Bone marrow (tissue), 2 donors: ENCODE measurements around the gene GNAI2.

Source experiments
- DNase-seq, 2 donors: peaks; one replicate each; lab custom pipeline; 2025; lab: John Stamatoyannopoulos, UW

GNAI2 gene

GRCh38 chr3:50235716-50236483 lies at the start of gene GNAI2:
GNAI2 (plus strand) TSS chr3:50236204; CDS start chr3:50236336, 132 bp downstream.
- DNase-seq, result peak; percentile 98 to 100

- DNase-seq, result no peak
Measured at GRCh38 chr3:50187750-50188149, 48.3 kb upstream of the GNAI2 start.

DNA sequence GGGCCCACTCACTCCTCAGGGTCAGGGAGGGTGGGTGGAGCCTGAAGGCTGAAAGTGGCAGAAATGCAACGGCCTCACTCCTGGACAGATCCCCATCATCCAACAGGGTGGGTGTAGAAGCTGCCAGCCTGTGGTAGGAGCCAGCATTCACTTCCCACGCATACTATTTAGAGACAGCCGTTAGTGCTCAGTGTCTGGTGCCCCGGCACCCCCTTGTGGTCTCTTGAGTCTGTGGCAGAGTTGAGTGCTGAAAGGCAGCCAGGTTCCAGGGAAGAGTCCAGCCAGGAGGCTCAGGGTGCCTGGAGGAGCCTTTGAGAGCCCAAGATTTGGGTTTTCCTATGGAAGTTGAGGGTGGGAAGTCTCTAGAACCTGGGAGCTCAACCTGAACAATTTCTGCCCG lies 46.7 kb upstream of the GNAI2 start:
- DNase-seq, result peak in 1 of 2 donors; percentile 33

GRCh38 chr3:50189989-50190388 lies 46.0 kb upstream of the GNAI2 start:
- no peak for DNase-seq

- DNase-seq, result no peak
Measured at GRCh38 chr3:50190936-50191660, 44.9 kb upstream of the GNAI2 start, which contains the start of gene GNAT1. GNAT1 (plus strand) TSS chr3:50191610; CDS start chr3:50191726, 116 bp downstream.

GRCh38 chr3:50192124-50192523 lies 43.9 kb upstream of the GNAI2 start:
- no peak for DNase-seq

GRCh38 chr3:50192689-50193141 lies 43.3 kb upstream of the GNAI2 start:
- DNase-seq, result peak; percentile 36 to 52

DNA sequence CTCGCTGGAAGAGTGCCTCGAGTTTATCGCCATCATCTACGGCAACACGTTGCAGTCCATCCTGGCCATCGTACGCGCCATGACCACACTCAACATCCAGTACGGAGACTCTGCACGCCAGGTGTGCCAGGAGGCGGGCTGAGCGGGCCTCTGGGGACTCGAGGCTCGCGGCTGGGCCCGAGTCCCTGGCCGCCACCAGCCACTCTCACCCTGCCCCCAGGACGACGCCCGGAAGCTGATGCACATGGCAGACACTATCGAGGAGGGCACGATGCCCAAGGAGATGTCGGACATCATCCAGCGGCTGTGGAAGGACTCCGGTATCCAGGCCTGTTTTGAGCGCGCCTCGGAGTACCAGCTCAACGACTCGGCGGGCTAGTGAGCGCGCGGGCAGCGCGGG lies 42.7 kb upstream of the GNAI2 start:
- DNase-seq, result no peak

DNA sequence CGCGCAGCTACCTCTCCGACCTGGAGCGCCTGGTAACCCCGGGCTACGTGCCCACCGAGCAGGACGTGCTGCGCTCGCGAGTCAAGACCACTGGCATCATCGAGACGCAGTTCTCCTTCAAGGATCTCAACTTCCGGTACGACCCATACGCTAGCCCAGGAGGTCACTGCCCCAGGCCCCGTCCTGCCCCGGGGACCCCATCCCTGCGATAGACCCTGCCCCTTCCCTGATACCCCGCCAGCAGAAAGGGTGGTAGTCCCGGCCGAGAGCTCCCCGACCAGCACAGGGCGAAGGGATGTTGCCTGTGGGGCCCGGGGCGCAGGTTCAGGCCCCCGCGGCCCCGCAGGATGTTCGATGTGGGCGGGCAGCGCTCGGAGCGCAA lies 42.3 kb upstream of the GNAI2 start:
- DNase-seq, result no peak

GRCh38 chr3:50194128-50194902 lies 41.7 kb upstream of the GNAI2 start:
- DNase-seq, result peak in 1 of 2 donors; percentile 25

DNA sequence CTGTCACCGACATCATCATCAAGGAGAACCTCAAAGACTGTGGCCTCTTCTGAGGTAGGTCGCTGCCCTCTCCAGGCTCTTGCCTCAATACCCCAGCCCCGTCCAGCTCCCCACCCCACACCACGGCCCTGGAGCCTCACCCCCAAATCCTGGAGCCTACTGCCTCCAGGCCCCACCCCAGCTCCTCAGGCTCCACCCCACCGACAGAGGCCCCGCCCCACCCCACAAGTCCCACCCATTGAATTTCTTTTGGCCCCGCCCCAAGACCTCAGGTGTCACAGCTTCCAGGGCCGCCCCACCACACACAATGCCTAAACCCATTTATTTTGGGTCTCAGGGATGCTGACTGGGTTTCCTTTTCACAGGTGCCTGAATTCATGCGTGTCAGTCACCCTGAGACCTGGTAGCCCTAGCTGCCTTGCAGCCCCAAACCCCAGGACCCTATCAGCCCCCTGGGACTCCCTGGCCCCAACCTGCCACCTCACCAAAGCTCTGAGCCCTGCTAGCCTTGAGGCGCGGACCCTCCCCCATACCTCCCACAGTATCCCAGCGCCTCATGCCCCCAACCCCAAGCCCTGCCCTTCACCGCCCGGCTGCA lies 41.0 kb upstream of the GNAI2 start:
- DNase-seq, result no peak

DNA sequence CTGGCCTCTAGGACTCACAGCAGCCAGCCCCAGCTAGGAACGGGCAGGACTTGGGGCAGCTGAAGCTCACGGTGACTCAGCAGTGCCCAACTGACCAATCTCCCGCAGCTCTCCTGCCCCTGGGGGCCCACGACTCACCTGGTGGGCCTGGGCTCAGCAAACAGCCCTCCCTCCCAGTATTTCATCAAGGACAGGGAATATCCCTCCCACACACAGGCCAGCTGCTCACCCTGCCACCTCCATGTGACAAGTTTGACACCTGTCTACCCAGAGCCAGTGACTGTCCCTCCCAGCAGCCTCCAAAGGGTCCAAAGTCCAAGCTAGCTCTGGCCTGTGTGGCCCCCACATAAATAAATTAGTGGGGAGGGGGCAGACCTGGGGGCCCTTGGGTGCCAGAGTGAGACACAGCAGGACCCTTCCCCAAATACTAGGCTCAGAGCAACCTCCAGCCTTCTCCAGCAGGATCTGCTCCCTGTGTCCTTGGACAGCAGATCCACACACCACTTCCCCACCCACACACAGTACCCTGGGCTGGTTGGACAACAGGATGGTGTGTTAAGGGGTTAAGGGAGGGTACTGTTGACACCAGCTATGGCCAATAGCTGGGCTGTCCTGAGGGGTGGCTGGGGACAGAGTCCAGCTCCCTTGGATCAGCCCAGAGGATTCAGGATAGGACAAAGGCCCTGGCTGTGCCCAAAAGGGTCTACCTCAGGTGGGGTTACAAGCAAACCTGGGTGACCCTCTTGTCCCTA lies 40.3 kb upstream of the GNAI2 start:
- no peak for DNase-seq

- no peak for DNase-seq
Measured at GRCh38 chr3:50196253-50196801, 39.7 kb upstream of the GNAI2 start.

- no peak for DNase-seq
Measured at GRCh38 chr3:50201573-50202315, 34.3 kb upstream of the GNAI2 start.

DNA sequence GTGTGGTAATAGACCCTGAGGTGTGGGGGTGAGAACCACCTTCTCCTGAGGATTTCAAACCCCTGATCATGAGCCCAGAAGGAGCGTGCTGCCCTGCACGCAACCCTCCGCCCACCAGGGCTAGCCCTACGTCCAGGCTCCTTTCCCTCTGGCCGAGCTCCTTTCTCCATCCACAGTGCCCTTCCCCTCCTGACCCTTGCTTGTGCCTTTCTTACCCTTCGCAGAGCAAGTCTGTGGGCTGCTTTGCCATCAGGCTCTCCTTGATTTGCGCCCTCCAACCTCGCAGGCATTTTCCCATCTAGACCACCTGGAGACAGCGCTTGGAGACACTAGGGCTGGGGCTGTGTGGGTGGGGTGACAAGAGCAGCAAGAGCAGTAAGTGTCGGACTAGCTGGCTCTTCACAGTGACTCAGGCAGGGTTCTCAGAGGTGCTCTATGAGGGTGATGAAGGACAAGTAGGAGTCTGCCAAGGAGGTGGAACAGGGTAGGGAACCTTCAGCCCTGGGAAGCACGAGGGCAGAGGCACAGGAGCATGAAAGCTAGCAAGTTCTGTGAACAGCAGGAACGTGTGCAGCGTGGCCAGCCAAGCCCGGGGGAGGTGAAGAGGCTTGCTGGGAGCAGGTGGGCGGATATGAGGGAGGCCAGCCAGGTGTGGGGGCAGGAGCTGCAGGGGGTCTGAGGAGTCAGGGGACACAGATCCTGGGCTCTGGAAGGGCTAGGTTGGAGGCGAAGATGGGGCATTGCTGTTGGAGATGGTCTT lies 33.5 kb upstream of the GNAI2 start:
- DNase-seq, result no peak

DNA sequence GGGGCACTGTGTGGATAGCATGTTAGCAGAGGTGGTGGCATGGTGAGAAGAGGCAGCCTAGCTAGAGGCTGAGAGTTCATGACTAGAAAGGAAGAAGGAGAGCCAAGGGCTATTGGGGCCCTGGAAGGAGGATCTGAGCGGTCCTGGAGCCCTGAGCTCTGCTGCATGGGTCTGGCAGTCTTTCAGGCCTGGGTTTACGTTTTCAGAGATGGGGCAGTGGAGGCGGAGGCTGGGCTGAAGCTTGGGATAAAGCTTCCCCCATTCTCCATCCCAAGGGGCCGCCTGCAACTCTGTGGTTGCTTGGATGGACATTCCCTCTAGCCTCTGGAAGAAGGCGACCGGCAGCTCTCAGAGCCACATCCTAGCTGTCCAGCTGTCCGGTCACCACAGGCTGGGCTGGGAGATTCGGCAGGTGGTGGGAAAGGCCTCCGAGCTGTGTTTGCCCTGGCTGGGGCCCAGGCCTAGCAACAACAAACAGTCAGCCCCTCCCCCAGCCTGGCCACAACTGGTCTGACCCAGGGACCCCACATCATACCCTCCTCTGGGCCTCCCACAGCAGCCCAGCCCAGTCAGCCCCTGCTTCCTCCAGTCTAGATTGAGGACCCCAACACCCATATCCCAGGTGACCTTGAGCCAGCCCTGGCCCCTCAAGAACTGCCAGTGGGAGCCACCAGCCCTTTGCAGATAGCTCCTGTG lies 32.7 kb upstream of the GNAI2 start:
- DNase-seq, result no peak

GRCh38 chr3:50203809-50204803 lies 31.9 kb upstream of the GNAI2 start:
- no peak for DNase-seq
